Ovary (tissue), 3 donors: ENCODE data around the gene SNAPC2.

Experiments
- CTCF ChIP-seq, 3 donors: fragments of 450-650 bp in 2 of 3; fragments of 200-600 bp in 1 of 3; IDR thresholded peaks; one replicate each; pipeline versions ENCODE4 v1.5.1 to v1.8.0; 2016 to 2022; ENCODE audit warnings: antibody characterized with exemption in 3 of 3, mild to moderate bottlenecking in 1 of 3
- EP300 ChIP-seq: sonication (generic); formaldehyde crosslinking; IDR thresholded peaks from one replicate; pipeline ENCODE4 v1.6.1; 2017; ENCODE audit warnings: antibody characterized with exemption
- POLR2A ChIP-seq: fragments of 450-650 bp; IDR thresholded peaks from one replicate; pipeline ENCODE4 v1.6.1; 2017; ENCODE audit warnings: antibody characterized with exemption, mild to moderate bottlenecking, moderate library complexity
- donor health status: DM: no; HTN: no; CAD: no.

- TF ChIP-seq CTCF (IDR thresholded peaks at IDR 0.05) = no peak
- TF ChIP-seq POLR2A = no peak
- TF ChIP-seq EP300 = no peak
Measured at GRCh38 chr19:7969555-7969939, 49.4 kb downstream of the SNAPC2 start.
